BE2C (cell line): ENCODE results near the gene ALOX12.
"Not testable (repeated sequence)": the region's sequence is repeated elsewhere in the genome, so short reads cannot be mapped to it uniquely, and the experiment has no call there.

Experiments
- DNase-seq: peaks from one replicate; pipeline ENCODE4 v3.0.0-alpha.2; 2020
- H3K27me3 ChIP-seq: fragments of 250-450 bp; sonication (Bioruptor Pico); 2 replicates; pipeline ENCODE4 v1.5.1; 2020; ENCODE audit warnings: mild to moderate bottlenecking
- H3K36me3 ChIP-seq: fragments of 250-450 bp; sonication (Bioruptor Pico); 2 replicates; pipeline ENCODE4 v1.5.1; 2020; ENCODE audit warnings: mild to moderate bottlenecking
- H3K4me1 ChIP-seq: fragments of 250-450 bp; sonication (Bioruptor Pico); 2 replicates; pipeline ENCODE4 v1.5.1; 2020
- H3K4me3 ChIP-seq: 2 replicates; pipeline ENCODE4 v1.5.1; 2011; ENCODE audit warnings: low read depth, low read length
- H3K9me3 ChIP-seq: fragments of 250-450 bp; sonication (Bioruptor Pico); 2 replicates; pipeline ENCODE4 v1.5.1; 2020
- TF ChIP-seq, protein P1 (sequence below): IDR thresholded peaks from 2 replicates; pipeline ENCODE4 v1.5.1; 2012; ENCODE audit warnings: mild to moderate bottlenecking, low read depth, low read length

Gene ALOX12

DNA sequence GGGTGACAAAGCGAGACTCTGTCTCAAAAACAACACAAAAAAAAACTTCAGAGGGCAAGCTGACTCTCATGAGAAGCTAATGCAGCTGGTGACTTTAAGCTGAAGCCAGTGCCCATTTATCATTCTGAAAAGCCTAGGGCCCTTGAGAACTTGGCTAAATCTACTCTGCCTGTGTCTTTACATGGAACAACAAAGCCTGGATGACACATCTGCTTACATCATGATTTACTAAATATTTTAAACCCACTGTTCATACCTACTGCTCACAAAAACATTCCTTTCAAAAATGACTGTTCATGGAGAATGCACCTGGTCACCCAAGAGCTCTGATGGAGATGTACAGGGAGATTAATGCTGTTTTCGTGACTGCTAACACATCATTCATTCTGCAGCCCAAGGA, 6.1 kb upstream of the ALOX12 start:
- no peak for DNase-seq
- no peaks in the 10 kb centered on the region for H3K36me3 ChIP-seq
- H3K4me3 ChIP-seq = no peak overlapping the region
- H3K9me3 ChIP-seq = no peaks in the 10 kb centered on the region
- no peaks in the 10 kb centered on the region for H3K4me1 ChIP-seq
- TF ChIP-seq, protein P1, sequence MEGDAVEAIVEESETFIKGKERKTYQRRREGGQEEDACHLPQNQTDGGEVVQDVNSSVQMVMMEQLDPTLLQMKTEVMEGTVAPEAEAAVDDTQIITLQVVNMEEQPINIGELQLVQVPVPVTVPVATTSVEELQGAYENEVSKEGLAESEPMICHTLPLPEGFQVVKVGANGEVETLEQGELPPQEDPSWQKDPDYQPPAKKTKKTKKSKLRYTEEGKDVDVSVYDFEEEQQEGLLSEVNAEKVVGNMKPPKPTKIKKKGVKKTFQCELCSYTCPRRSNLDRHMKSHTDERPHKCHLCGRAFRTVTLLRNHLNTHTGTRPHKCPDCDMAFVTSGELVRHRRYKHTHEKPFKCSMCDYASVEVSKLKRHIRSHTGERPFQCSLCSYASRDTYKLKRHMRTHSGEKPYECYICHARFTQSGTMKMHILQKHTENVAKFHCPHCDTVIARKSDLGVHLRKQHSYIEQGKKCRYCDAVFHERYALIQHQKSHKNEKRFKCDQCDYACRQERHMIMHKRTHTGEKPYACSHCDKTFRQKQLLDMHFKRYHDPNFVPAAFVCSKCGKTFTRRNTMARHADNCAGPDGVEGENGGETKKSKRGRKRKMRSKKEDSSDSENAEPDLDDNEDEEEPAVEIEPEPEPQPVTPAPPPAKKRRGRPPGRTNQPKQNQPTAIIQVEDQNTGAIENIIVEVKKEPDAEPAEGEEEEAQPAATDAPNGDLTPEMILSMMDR = no peak
- H3K27me3 ChIP-seq = no peaks in the 10 kb centered on the region

DNA sequence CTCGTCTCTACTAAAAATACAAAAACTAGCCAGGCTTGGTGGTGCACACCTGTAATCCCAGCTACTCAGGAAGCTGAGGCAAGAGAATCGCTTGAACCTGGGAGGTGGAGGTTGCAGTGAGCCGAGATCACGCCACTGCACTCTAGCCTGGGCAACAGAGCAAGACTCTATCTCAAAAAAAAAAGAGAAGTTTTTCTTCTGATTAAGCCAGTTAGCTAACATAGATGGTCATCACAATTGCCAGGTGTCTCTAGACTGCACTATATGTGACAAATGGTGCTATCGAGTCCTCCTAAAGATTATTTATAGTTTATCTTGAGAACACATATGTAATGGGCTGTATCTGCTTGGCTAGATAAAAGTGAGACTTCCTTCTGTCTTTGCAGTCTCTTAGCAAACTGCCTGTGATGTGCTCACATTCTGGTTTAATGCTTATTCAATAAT, 2.2 kb upstream of the ALOX12 start:
- H3K27me3 ChIP-seq, H3K4me1 ChIP-seq, DNase-seq, H3K36me3 ChIP-seq, H3K9me3 ChIP-seq, H3K4me3 ChIP-seq: not testable (repeated sequence)

DNA sequence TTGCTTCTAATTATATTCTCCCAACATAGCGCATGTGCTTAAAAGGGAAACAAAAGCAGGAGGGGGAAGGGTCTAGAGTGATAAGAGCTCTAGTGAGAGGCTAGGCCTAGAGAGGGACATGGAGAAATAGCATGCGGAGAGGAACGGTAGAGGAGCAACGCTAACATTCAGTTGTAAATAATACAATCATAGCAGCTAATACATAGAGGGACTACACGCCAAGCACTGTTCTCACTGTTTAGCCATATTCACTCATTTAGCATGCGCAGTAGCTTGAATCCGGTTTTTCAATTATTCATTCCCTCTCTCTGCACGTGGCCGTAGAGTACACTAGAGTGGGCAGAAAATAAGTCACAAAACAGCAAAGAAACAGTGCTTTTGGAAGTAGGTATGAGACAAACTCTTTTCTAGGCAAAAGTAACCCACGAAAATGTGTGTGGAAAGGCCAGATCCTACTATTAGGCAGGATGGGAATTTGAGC, 1.7 kb upstream of the ALOX12 start:
- Histone ChIP-seq H3K9me3 (no peaks in the 10 kb centered on the region), H3K4me1 (no peaks in the 10 kb centered on the region), H3K27me3 (no peaks in the 10 kb centered on the region), H3K4me3 (no peak overlapping the region), H3K36me3 (no peaks in the 10 kb centered on the region)
- no peak for DNase-seq
- TF ChIP-seq, protein P1 = no peak

DNA sequence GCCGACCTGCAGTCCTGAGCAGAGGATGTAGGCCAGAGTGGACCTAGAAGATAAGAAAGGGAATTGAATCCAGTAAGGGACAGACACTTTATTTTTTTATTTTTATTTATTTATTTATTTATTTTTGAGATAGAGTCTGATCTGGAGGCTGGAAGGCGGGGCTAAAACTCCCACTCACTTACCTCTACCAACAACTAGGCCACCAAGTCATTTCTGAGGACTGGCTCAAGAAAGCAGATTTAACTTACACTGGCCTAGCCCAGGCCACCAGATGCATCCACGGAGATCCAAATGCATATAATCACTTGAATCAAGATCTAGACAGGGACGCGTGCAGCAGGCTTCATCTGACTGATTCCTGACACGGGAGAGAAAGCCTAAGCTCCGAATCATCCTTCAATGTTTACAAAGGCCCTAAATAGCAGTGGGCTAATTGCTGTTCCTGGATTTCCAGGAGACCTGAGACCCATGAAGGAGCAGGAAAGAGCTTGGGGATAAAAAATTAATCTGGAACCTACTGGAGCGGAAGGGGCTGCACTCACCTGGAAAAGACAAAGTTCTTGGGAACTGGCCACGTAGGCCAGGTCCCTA, 1.1 kb upstream of the ALOX12 start:
- no peak for DNase-seq
- TF ChIP-seq, protein P1 = no peak
- Histone ChIP-seq H3K4me3 (no peak overlapping the region), H3K9me3 (no peaks in the 10 kb centered on the region), H3K27me3 (no peaks in the 10 kb centered on the region), H3K36me3 (no peaks in the 10 kb centered on the region), H3K4me1 (no peaks in the 10 kb centered on the region)

DNA sequence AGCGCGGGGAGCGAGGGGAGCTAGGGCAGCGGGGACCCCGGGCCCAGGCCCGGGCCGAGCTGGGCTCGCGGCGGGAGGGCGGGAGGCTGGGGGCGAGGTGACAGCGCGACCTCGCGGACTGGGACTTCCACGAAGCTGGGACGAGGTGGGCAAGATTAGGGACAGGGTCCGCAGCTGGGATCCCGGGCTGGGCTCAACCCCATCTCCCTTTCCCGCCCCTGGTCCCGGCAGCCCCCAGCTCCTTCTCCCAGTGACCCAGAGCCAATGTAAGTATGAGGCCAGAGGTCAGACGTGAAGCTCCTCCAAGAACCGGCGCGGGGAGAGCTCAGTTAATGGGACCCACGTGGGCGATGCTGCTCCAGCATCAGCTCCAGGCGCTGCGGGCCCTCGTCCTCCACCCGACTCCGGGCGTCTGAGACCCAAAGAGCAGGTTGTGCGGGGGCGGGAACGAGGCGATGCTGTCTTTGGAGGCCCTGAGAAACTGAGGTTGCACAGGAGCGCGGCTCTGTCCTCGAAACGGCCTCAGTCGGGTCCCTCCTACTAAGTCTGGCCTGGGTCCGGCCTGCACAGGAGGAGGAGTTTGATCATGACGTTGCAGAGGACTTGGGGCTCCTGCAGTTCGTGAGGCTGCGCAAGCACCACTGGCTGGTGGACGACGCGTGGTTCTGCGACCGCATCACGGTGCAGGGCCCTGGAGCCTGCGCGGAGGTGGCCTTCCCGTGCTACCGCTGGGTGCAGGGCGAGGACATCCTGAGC, 585 bp downstream of the ALOX12 start:
- H3K27me3 ChIP-seq = no peaks in the 10 kb centered on the region
- no peaks in the 10 kb centered on the region for H3K4me1 ChIP-seq
- TF ChIP-seq, protein P1 = no peak
- no peaks in the 10 kb centered on the region for H3K36me3 ChIP-seq
- no peak for DNase-seq
- H3K4me3 ChIP-seq = no peak overlapping the region
- no peaks in the 10 kb centered on the region for H3K9me3 ChIP-seq

DNA sequence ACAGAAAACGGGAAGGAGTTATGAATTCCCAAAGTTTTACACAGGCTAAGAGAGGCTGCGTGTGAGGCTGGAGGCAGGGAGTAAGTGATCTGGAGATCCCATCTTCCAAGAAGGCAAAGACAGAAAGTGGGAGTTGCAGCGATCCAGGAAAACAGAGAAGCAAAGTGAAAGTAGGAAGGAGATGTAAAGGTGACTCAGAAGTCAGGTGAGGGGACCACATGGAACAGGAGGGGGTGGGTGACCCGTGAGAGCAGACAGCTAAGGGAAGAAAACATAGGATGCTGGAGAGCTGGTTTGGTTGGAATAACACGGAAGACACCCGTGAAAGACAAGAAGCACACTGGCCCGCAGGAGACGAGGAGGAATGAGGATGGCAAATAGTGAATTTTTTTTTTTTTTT, 1.3 kb downstream of the ALOX12 start:
- Histone ChIP-seq H3K4me1 (no peaks in the 10 kb centered on the region), H3K36me3 (no peaks in the 10 kb centered on the region), H3K4me3 (no peak overlapping the region), H3K9me3 (no peaks in the 10 kb centered on the region), H3K27me3 (no peaks in the 10 kb centered on the region)
- DNase-seq = no peak
- TF ChIP-seq, protein P1 = no peak
